Uterus (tissue), 2 donors: ENCODE data around the gene INPP5A.

Experiments used
- CTCF ChIP-seq, 4 experiments: fragments of 200-600 bp in 2 of 4; fragments of 450-650 bp in 2 of 4; sonication (generic) in 2 of 4; IDR thresholded peaks; one replicate each; pipeline ENCODE4 v1.5.1; 2016 to 2019; ENCODE audit warnings: antibody characterized with exemption in 4 of 4, mild to moderate bottlenecking in 2 of 4, moderate library complexity in 1 of 4
- POLR2A ChIP-seq, 2 donors: fragments of 450-650 bp; IDR thresholded peaks; one replicate each; pipeline ENCODE4 v1.6.1; 2016; ENCODE audit warnings: antibody characterized with exemption in 2 of 2, mild to moderate bottlenecking in 1 of 2, moderate library complexity in 1 of 2

- no peak for TF ChIP-seq CTCF (IDR thresholded peaks at IDR 0.05)
- no peak for TF ChIP-seq POLR2A (IDR thresholded peaks at IDR 0.05)
Measured at GRCh38 chr10:132714986-132715775, 177.6 kb downstream of the INPP5A start.
